Fibroblast of mammary gland (primary cell): ENCODE measurements around the gene CASZ1.

Experiments
- DNase-seq: peaks from one replicate; pipeline ENCODE4 v3.0.0-alpha.2; 2010; ENCODE audit warnings: low read depth
- H3K4me3 ChIP-seq: 2 replicates; pipeline ENCODE4 v1.5.1; 2011; ENCODE audit warnings: low read depth, mild to moderate bottlenecking, low read length, moderate library complexity; ENCODE audit not compliant: control insufficient read depth
- CTCF ChIP-seq: conservative IDR thresholded peaks from 2 replicates; pipeline ENCODE4 v1.5.1; 2011; ENCODE audit warnings: low read depth, low read length, inconsistent platforms; ENCODE audit not compliant: control insufficient read depth, insufficient read depth

Gene CASZ1

GRCh38 chr1:10778640-10779039 lies 17.8 kb downstream of the CASZ1 start:
- TF ChIP-seq CTCF, result no peak
- no peak overlapping the region for H3K4me3 ChIP-seq
- DNase-seq, result no peak

- no peak for TF ChIP-seq CTCF
- no peak overlapping the region for H3K4me3 ChIP-seq
- no peak for DNase-seq
These were observed 18.5 kb downstream of the CASZ1 start for GRCh38 chr1:10777749-10778574.

- no peak for TF ChIP-seq CTCF
- DNase-seq, result no peak
- no peak overlapping the region for H3K4me3 ChIP-seq
These were observed 20.1 kb downstream of the CASZ1 start for GRCh38 chr1:10776190-10776905.

- TF ChIP-seq CTCF, result no peak
- no peak overlapping the region for H3K4me3 ChIP-seq
- DNase-seq, result no peak
These were observed 20.7 kb downstream of the CASZ1 start for GRCh38 chr1:10775763-10776162.

GRCh38 chr1:10774615-10775310 lies 21.7 kb downstream of the CASZ1 start:
- TF ChIP-seq CTCF, result no peak
- no peak overlapping the region for H3K4me3 ChIP-seq
- DNase-seq, result no peak

GRCh38 chr1:10773851-10774614 lies 22.4 kb downstream of the CASZ1 start:
- DNase-seq, result no peak
- no peak overlapping the region for H3K4me3 ChIP-seq
- no peak for TF ChIP-seq CTCF
